Measurements from ENCODE around the gene SPATA2. TPM values are rescaled to one million over a fixed set of nuclear protein-coding genes. Genes with fewer than 3 reads are reported as not detected.
"Not testable (repeated sequence)": the region's sequence is repeated elsewhere in the genome, so short reads cannot be mapped to it uniquely, and the experiment has no call there.

The SPATA2 gene
- total RNA-seq, 1 donor from 2014 or later = 4.1 TPM

- ATAC-seq = no peak
Observed at GRCh38 chr20:49882171-49882970, 33.0 kb downstream of the SPATA2 start.

GRCh38 chr20:49880724-49881445 lies 34.4 kb downstream of the SPATA2 start:
- no peak for ATAC-seq

DNA sequence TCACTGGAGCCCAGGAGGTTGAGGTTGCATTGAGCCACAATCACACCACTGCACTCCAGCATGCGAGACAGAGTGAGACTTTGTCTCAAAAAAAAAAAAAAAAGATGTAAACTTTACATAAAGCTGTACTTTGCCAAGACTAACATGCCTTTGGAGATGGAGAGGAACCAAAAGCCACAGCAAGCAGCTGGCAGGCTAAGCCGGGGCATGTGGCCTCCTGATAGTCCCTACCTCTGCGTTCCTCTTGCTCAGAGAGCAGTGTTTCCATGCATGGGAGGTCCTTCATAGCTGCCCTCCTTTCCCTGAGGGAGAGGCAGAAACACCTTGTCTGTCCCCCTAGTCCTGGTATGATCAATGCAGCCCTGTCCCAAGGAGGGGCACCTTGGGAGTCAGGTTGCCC lies 35.2 kb downstream of the SPATA2 start:
- ATAC-seq = no peak

- no peak for ATAC-seq
Observed at GRCh38 chr20:49878977-49879376, 36.4 kb downstream of the SPATA2 start.

DNA sequence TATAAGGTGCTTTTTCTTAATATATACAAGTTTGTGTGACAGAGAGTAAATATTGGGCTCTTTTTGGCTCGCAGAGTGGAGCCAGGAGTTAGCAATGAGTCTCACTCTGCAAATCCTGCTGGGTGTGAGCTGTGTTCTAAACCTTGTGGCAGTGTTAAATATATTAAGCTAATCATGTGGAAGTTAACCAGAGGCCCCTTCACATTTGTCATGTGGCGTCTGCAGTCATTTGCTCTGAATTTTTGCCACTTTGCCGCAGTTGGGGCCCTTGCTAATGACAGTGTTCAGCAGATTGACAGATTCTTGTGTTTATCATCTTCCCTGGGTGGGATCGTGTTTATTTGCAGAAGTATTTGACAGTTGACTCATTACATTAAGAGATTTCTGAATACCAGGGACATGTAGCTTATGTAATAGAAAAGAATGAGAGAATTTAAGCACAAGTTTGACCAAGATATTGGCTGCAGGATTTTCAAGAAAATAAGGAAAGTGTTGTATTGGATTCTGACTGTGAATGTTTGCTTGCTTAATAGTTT lies 37.9 kb downstream of the SPATA2 start:
- no peak for ATAC-seq

GRCh38 chr20:49874696-49875095 lies 40.6 kb downstream of the SPATA2 start:
- no peak for ATAC-seq

GRCh38 chr20:49872056-49872455 lies 43.3 kb downstream of the SPATA2 start:
- no peak for ATAC-seq

DNA sequence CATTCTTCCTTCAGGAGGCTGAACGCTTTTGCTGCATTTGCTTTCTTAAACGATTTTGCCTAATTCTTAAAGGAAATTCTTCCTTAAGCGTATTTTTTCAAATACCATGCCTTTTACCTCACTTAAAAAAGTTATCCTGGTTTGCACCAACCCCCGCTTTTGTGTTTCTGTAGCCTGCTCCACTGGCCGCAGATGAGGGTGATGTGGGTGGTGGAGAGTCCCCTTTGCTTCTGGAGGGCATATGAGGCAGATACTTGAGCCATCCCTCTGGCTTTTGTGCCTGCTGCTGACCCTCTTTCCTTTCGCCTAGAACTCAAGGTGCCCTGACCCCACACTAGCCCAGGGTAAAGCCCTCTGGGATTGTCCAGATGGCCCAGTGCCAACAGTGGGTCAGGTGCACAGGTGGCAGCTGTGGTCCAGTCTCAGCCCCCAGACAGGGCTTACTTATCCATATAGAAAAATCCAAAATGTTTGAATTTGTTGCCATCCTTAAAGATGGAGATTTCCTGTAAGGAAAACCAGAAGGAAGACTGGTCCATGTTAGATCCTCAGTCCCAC lies 43.9 kb downstream of the SPATA2 start:
- ATAC-seq = no peak

- ATAC-seq = no peak
Observed at GRCh38 chr20:49870261-49870660, 45.1 kb downstream of the SPATA2 start.

DNA sequence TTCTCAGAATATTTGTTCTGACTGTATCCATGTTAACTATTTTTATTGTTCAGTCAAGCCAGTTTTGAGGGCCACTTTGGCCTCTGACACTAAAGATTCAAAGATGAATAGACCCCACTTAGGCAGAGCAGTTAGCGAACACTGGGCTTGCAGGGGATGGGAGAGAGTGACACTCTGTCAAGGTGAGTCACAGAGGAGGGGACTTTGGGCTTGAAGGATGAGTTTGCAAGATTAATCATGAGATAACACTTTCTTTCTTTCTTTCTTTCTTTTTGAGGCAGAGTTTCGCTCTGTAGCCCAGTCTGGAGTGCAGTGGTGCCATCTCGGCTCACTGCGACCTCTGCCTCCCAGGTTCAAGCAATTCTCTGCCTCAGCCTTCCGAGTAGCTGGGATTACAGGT lies 46.4 kb downstream of the SPATA2 start:
- no peak for ATAC-seq

GRCh38 chr20:49868538-49868937 lies 46.8 kb downstream of the SPATA2 start:
- ATAC-seq = no peak

GRCh38 chr20:49867453-49868215 lies 47.7 kb downstream of the SPATA2 start:
- ATAC-seq = no peak

DNA sequence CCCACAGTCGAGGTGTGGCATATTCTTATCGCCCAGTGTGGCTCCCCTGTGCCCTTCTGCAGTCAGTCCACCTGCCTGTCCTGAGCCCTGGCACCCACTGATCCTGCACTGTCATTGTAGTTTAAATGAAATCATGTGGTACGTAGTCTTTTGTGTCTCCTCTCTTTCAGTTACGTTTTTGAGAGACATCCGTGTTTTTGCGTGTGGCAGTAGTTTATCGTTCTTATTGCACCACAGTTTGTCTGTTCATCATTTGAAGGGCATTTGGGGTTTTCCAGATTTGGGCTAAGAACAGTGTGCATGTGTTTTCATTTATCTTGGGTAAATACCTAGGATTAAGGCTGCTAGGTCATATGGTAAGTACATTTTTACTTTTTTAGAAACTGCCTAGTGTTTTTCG lies 49.3 kb downstream of the SPATA2 start:
- ATAC-seq = no peak

- no peak for ATAC-seq
Observed at GRCh38 chr20:49865559-49865958, 49.8 kb downstream of the SPATA2 start.

GRCh38 chr20:49863666-49864065 lies 51.7 kb downstream of the SPATA2 start:
- no peak for ATAC-seq

- no peak for ATAC-seq
Observed at GRCh38 chr20:49862607-49863200, 52.6 kb downstream of the SPATA2 start.

DNA sequence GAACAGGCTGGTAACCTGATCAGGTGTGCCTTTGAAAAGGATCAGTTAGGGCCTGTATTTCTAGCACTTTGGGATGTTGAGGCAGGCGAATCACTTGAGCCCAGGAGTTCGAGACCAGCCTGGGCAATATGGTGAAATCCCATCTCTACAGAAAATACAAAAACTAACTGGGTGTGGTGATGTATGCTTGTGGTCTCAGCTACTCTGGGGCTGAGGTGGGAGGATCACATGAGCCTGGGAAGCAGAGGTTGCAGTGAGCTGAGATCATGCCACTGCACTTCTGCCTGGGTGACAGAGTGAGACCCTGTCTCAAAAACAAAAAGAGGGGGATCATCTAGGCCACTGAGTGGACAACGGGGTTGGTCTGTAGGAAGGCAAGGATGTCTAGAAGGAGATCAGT lies 54.1 kb downstream of the SPATA2 start:
- ATAC-seq = not testable (repeated sequence)

DNA sequence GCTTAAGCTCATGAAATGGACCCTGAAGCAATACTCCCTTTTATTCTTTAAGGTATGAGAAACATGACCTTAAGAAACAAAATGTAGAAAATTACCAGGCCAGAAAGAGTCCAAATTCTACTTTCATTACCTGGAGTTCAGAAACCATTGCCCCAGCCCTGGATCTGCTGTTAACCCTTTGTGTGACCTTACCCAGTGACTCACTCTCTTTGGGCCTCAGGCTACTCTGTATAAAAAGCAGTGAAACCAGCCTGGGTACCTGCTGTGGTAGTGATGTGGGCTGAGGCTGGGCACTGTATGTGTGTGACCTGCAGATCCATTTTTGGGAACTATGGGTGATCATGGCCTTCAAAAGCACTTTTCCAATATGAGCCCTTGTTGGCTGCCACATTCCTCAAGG lies 55.5 kb downstream of the SPATA2 start:
- peak; percentile 98 for ATAC-seq

GRCh38 chr20:49859011-49859410 lies 56.3 kb downstream of the SPATA2 start:
- ATAC-seq = no peak

DNA sequence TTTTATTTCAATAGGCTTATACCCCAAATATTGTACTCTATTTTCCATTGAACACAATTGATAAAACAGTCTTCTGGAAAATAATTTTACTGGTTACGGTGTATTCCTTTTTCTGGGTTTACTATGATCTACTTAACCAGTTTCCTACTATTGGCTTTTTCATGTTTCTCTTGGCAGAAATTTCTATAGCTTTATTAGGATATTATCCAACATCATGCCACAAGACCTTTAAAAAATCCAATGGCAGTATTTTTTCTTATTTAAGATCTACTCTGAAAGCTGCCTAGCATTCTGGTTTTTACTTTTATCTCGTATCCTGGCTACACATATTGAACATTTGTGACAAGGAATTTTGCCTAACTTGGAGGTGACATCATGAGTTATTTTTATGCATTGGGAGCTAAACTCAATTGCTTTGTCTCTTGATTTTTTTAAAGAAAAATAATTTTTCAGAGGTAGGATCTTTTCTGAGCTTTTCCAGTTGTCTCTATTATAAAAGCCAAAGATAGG lies 57.2 kb downstream of the SPATA2 start:
- ATAC-seq = no peak

GRCh38 chr20:49856904-49857303 lies 58.4 kb downstream of the SPATA2 start:
- no peak for ATAC-seq
